Islet of Langerhans (tissue), 1 donor: ENCODE measurements around the gene FUT6.

ENCODE experiments used
- FAIRE-seq: peaks from one replicate; lab custom pipeline; 2011; peaks lifted over from hg19 to GRCh38; lab: Jason Lieb, UNC

Gene FUT6

DNA sequence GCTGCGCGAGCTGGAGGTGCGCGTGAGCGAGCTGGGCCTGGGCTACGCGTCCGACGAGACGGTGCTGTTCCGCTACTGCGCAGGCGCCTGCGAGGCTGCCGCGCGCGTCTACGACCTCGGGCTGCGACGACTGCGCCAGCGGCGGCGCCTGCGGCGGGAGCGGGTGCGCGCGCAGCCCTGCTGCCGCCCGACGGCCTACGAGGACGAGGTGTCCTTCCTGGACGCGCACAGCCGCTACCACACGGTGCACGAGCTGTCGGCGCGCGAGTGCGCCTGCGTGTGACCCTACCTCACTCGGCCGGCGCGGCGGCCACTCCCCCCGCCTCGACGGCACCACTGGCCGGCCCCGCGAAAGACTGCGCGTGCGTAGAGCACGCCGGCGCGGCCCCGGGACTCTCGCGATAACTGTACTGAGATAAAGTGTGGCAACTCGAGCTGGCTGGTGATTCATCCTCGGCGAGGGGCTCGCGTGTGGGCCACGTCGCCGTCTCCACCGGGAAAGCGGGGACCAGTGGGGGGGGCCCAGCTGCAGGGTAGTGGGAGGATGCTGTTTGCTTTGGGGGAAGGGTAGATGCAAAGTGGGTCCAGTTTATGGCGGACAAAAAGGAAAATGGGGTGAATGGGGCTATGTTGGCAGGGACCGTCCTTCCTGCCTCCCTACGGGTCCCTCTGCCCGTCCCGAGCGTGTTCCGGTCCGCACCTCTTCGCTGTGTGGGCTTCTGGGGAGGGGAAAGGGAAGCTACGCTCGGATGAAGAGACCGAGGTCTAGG lies 11.4 kb downstream of the FUT6 start:
- no peak for FAIRE-seq

GRCh38 chr19:5827342-5827890 lies 12.1 kb downstream of the FUT6 start:
- FAIRE-seq = no peak

- no peak for FAIRE-seq
These were observed 12.8 kb downstream of the FUT6 start for GRCh38 chr19:5826531-5827341.

GRCh38 chr19:5825178-5825577 lies 14.3 kb downstream of the FUT6 start:
- no peak for FAIRE-seq

DNA sequence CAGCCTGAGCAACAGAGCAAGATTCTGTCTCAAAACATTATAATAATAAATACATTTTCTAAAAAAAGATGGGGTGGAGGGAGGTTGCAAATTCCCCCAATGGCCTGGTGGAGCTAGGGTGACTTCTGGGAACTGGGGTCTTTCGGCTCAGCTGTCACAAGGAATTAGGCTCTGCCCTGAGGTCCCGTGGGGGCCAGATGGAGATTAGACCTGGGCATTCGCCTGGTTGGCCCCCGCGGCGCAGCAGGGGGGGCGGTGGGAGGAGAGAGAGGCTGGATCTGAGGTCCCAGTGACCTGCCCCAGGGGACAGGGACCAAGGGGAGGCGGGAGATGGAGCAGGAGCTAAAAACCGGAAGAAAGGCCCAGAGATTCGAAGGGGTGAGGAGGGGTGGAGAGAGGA lies 14.8 kb downstream of the FUT6 start:
- FAIRE-seq = no peak

GRCh38 chr19:5823579-5824281 lies 15.8 kb downstream of the FUT6 start:
- no peak for FAIRE-seq

- FAIRE-seq = no peak
These were observed 17.2 kb downstream of the FUT6 start for GRCh38 chr19:5822181-5822844.

- FAIRE-seq = no peak
These were observed 17.9 kb downstream of the FUT6 start for GRCh38 chr19:5821521-5822180.

DNA sequence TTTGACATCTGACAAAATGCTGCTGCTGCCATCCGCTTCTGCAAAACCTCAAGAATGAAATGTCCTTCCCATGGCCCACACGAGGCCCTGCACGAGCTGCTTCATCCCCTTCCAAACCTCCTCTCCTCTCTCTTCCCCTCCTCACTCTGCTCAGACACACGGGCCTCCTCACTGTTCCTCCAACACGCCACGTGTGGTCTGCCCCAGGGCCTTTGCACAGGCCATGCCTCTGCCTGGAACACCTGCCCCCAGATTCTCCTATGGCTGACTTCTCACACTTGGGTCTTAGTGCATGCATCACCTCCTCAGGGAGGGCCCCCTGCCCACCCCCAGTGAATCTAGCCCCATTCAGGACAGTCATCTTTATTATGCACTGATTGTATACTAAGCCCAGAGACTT lies 18.7 kb downstream of the FUT6 start:
- no peak for FAIRE-seq

DNA sequence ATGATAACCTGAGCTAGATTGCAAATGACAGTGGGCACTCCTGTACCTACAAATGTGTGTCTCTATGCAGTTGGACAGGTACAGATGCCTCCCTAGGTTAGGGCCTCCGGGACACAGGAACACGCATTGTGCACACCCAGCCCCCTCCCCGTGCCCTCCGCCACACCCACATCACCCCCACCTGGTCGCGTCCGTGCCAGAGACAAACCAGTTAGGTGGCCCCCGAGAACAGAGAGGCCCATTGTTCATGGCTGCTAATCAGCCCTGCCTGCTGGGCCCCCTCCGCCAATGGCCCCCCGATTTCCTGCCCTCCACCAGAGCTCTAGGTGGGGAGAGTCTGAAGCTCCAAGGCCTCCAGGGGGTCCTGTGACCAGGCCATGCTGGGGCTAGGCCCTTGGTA lies 20.9 kb downstream of the FUT6 start:
- no peak for FAIRE-seq

GRCh38 chr19:5817218-5817617 lies 22.3 kb downstream of the FUT6 start:
- FAIRE-seq = no peak

DNA sequence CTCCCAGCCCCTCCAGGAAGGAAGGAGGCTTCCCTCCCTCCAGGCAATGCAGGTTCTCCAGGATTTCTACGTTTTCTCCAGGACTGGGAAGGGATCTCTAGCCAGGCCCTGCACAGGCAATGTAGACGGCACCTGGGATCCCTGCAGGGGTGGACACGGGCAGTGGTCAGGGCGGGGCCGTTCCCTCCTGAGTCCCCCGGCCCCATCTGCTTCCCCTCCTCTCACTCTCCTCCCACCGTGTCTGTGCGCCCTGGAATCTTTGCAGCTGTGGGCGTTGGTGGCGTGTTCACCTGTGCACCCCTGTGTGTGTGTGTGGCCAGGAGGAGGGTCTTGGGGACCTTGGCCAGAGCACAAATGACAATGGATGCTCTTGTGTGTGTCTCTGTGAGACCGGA lies 24.7 kb downstream of the FUT6 start:
- FAIRE-seq = no peak

DNA sequence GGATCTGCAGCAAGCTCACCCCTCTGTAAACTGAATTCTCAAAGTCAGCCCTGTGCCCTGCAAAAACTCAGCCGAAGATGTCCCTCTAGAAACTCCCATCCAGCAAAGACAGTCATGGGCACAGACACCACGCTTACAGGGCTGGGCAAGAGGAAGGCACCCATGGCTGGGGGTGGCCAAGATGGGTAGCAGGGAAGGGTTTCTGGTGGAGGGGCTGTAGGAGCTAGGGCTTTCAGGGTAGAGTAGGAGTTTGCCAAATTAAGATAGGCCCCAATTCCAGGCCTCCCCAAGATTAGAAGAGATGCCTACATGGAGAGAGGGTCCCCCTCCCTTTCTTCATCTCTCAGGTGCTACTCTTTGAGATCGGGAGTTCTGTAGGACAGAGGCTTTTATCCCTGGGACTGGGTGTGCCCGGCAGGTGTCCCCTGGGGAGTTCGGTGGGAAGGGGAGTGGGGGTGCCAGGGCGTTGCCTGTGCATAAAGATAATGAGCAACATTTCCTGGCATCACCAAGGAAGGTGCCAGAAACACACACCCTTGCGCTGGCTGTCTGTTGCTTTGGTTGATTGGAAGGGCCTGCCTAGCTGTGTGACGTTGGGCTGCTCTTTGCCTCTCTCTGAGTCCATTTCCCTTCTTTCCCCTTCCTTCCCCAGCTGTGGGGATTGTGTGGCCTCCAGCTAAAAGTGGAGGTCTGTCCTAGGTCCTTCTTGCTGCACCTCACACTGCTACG lies 25.2 kb downstream of the FUT6 start:
- no peak for FAIRE-seq

DNA sequence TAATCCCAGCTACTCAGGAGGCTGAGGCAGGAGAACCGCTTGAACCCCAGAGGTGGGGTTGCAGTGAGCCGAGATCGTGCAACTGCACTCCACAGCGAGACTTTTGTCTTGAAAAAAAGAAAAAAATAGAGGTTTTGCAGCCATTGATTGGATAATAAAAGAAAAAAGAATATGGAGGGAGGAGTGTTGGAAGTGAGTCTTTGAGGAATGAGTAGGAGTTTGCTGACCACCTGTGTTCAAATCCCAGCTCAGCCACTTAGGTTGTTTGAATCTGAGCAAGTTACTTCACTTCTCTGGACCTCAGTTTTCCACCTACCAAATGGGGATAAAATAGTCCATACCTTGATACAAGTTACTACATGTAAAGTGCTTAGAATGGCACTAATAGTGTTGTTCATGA lies 28.4 kb downstream of the FUT6 start:
- no peak for FAIRE-seq

DNA sequence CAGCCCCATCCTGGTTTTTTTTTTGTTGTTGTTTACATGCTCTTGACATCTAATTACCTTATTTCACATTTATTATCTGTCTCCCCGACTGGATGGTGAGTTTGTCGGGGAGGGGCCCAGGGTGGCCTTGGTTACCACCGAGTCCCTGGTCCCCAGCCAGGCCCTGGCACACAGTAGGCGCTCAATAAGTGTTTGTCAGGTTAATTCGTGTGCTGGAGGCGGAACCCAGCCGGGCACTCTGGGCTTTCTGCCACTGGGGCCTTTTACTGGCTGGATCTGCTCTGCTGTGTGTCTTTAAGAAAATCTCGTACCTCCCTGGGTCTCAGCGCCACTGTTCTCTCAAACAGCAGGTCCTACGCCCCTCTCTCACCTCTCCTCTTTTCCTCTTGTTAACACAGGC lies 30.0 kb downstream of the FUT6 start:
- FAIRE-seq = no peak

GRCh38 chr19:5809053-5809452 lies 30.4 kb downstream of the FUT6 start:
- no peak for FAIRE-seq

- FAIRE-seq = no peak
These were observed 31.2 kb downstream of the FUT6 start for GRCh38 chr19:5808120-5808816.

DNA sequence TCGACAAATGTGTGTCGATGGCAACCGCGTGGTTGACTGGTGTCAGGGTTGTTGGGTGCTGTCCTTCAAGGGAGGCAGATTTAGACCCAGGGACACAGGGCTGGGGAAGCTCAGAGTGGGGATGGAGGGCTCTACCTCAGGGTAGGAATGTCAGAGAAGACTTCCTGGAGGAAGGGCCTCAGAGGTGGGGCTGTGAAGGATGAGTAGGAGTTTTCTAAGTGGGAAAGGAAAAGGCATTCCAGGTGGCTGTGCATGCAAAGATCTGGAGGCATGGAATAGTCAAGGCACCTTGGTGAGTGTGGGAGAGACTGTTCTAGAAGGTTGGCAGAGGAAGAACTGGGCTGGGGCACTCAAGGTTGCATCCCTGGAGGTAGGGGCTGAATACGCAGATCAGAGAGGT lies 32.6 kb downstream of the FUT6 start:
- FAIRE-seq = no peak

DNA sequence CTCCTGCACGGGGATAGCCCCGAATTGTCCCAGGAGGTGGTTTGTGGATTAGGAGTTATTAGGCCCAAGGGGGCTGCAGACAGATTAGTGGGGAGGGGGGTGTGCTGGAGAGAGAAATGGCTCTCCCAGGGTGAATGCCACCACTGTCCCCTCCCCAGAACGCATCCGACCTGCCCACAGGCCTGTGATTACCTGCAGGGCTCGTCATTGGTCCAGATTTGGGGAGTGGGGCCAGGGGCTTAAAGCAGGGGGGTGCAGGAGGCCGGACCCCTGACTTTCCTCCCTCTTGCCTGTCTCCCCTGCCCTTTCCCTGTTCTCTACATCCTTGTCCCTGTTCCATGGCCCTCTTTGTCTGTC lies 33.4 kb downstream of the FUT6 start:
- FAIRE-seq = no peak

DNA sequence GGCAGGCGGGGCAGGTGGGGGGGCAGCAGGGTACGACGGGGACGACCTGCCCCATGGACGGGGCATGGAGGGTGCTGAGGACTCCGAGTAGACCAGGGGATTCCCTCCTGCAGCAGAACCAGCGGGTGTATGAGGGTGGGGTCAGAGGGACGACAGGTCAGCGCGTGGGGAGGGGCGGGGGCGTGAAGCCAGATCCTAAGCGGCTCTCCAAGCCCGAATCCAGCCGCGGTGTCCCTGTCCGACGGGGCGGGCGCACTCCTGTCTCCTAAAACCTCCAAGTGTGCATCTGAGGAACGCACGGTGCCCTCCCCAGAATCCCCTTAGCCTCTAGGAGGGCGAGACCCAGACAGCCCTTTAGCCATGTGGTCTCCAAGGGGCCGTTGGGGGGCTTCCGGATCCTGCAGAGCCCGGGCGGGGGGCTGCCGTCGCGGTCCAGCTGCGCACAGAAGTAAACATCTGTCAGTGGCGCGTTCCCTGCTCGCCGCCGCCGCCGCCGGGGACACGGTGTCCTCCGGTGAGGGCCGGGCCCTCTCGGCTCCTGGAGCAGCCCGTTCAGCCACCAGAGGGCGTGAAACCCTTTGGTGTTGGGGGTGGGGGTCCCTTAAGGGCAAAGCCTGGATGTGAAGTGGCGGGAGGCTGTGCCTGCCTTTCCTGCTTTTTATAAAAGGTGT lies 33.9 kb downstream of the FUT6 start:
- no peak for FAIRE-seq
